DND-41 (cell line): ENCODE results near the gene PSMB10.

ENCODE experiments used
- ATAC-seq: fragments of 200-7000 bp; cut with Tn5 transposase; 3 replicates; pipeline ENCODE4 v1.9.1; 2021; ENCODE audit warnings: low read depth; ENCODE audit not compliant: insufficient read depth
- DNase-seq: peaks from one replicate; pipeline ENCODE4 v3.0.0-alpha.2; 2020
- H2AFZ ChIP-seq: 2 replicates; pipeline ENCODE4 v1.6.0; 2012; ENCODE audit warnings: low read depth, low read length
- H3K27ac ChIP-seq: 2 replicates; pipeline ENCODE4 v1.5.1; 2012; ENCODE audit warnings: low read length, inconsistent platforms
- H3K27me3 ChIP-seq: fragments of 200-600 bp; sonication (generic); 2 replicates; pipeline ENCODE4 v1.6.0; 2012; ENCODE audit warnings: low read length, mild to moderate bottlenecking, inconsistent platforms; ENCODE audit not compliant: insufficient read depth, poor library complexity
- H3K36me3 ChIP-seq: 2 replicates; pipeline ENCODE4 v1.5.1; 2012; ENCODE audit warnings: low read length, inconsistent platforms; ENCODE audit not compliant: insufficient read depth
- H3K4me1 ChIP-seq: 2 replicates; pipeline ENCODE4 v1.5.1; 2012; ENCODE audit warnings: mild to moderate bottlenecking, low read length; ENCODE audit not compliant: insufficient read depth
- H3K4me2 ChIP-seq: 2 replicates; pipeline ENCODE4 v1.6.0; 2012; ENCODE audit warnings: mild to moderate bottlenecking, moderate library complexity, low read length, inconsistent platforms; ENCODE audit not compliant: insufficient read depth
- H3K4me3 ChIP-seq, 2 experiments: fragments of 200-600 bp in 1 of 2; shearing (Covaris generic) in 1 of 2; 2 replicates each; pipeline ENCODE4 v1.5.1; 2012 to 2016; ENCODE audit warnings: inconsistent platforms in 2 of 2, low read length in 2 of 2, mild to moderate bottlenecking in 2 of 2, low read depth in 1 of 2, moderate library complexity in 1 of 2
- H3K79me2 ChIP-seq: 2 replicates; pipeline ENCODE4 v1.6.0; 2012; ENCODE audit warnings: low read length, inconsistent platforms; ENCODE audit not compliant: insufficient read depth
- H3K9ac ChIP-seq: 2 replicates; pipeline ENCODE4 v1.6.0; 2012; ENCODE audit warnings: low read depth, mild to moderate bottlenecking, inconsistent platforms, low read length, moderate library complexity
- H3K9me3 ChIP-seq: 2 replicates; pipeline ENCODE4 v1.5.1; 2012; ENCODE audit warnings: low read length, moderate library complexity, mild to moderate bottlenecking, inconsistent platforms; ENCODE audit not compliant: insufficient read depth, severe bottlenecking
- H4K20me1 ChIP-seq: 2 replicates; pipeline ENCODE4 v1.6.0; 2012; ENCODE audit warnings: low read length; ENCODE audit not compliant: insufficient read depth
- CTCF ChIP-seq: IDR thresholded peaks from 2 replicates; pipeline ENCODE4 v1.5.1; 2012; ENCODE audit warnings: borderline replicate concordance, low read length, moderate library complexity, mild to moderate bottlenecking; ENCODE audit not compliant: poor library complexity, severe bottlenecking; ENCODE audit errors: extremely low read depth
- EZH2 ChIP-seq: IDR thresholded peaks from 3 replicates; pipeline ENCODE4 v1.6.1; 2012; ENCODE audit warnings: borderline replicate concordance, low read depth, mild to moderate bottlenecking, moderate library complexity, low read length, inconsistent platforms; ENCODE audit not compliant: severe bottlenecking

PSMB10 gene

DNA sequence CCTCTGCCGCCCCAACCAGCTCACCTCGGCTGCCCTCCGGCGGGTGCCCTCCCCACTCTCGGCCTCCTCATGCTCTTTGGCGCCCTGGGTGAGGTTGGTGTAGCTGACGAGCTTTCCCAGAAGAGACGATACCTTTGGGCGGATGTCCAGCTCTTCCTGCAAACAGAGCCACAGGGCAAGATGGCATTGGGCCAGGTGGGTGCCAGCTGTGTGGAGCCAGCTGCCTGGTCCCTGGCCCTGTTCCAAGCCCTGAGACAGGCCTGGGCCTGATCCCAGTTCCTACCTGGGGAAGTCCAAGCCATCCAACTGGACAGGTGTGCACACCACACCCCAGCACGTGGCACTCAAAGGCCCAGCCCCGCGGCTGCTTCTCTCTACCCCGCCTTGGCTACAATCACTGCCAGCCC is 24.9 kb upstream of the PSMB10 start:
- no peak overlapping the region for H2AFZ ChIP-seq
- no peak overlapping the region for H3K9ac ChIP-seq
- H3K27me3 ChIP-seq: no peaks in the 10 kb centered on the region
- DNase-seq (no peak), ATAC-seq (no peak)
- peaks cover 9% of the 10 kb centered on the region; the same call in 1 of the 2 replicates for H4K20me1 ChIP-seq
- no peak overlapping the region for H3K4me3 ChIP-seq
- no peak overlapping the region for H3K4me2 ChIP-seq
- no peak for TF ChIP-seq CTCF
- no peak for TF ChIP-seq EZH2
- no peak overlapping the region for H3K27ac ChIP-seq
- H3K4me1 ChIP-seq: peaks cover 5% of the 10 kb centered on the region
- H3K9me3 ChIP-seq: no peaks in the 10 kb centered on the region
- H3K79me2 ChIP-seq: no peaks in the 10 kb centered on the region
- peaks cover 53% of the 10 kb centered on the region for H3K36me3 ChIP-seq

DNA sequence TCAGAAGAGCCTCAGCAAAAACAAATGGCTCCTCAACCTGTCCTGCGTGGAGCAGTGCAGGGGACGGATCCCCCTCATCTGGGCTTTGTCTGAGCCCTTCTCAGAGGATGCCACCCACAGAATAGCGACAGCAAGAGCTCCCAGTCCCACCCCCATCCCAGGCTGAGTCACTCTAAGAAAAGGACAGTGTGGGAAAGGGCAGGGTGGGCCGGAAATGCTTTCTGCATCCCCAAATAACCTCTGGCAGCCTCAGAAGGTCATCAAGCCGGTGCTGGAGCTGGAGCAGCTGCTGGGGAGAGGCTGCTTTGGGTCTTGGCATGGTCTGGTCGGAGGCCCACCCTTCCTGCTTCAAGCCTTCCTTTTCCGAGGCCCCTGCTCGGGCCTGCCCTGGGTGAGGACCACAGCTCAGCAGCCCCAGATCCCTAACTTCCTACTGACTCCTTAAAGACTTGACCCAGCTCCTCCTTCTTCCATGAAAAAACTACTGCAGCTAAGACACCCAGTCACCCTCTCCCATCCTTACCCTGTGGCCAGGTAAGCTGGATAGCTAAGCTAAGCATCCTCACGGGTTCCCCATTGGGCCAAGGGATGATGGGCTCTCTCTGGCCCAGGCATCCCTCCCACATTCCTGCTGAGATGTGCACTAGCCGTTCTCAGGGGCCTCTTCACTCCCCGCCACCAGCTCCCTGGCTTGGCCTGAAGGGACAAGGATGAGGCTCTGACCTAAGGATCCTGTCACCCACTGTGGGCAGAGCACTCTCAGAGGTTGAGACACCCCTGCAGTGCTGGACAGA is 23.1 kb upstream of the PSMB10 start:
- H3K4me1 ChIP-seq: no peaks in the 10 kb centered on the region
- no peak for ATAC-seq
- H3K36me3 ChIP-seq: peaks cover 56% of the 10 kb centered on the region
- no peak overlapping the region for H2AFZ ChIP-seq
- H3K79me2 ChIP-seq: no peaks in the 10 kb centered on the region
- H3K27ac ChIP-seq: no peak overlapping the region
- H3K4me3 ChIP-seq: no peak overlapping the region
- no peaks in the 10 kb centered on the region for H4K20me1 ChIP-seq
- H3K4me2 ChIP-seq: no peak overlapping the region
- H3K9me3 ChIP-seq: no peaks in the 10 kb centered on the region
- no peak overlapping the region for H3K9ac ChIP-seq
- no peak for TF ChIP-seq EZH2
- TF ChIP-seq CTCF: no peak
- no peak for DNase-seq
- H3K27me3 ChIP-seq: no peaks in the 10 kb centered on the region

GRCh38 chr16:67957622-67958021 is 21.0 kb upstream of the PSMB10 start:
- Histone ChIP-seq H3K27me3 (no peaks in the 10 kb centered on the region), H3K36me3 (peaks cover 57% of the 10 kb centered on the region), H3K27ac (no peak overlapping the region), H3K4me2 (no peak overlapping the region), H3K4me3 (no peak overlapping the region), H3K4me1 (no peaks in the 10 kb centered on the region), H3K9ac (no peak overlapping the region), H2AFZ (no peak overlapping the region), H3K9me3 (no peaks in the 10 kb centered on the region), H3K79me2 (no peaks in the 10 kb centered on the region), H4K20me1 (no peaks in the 10 kb centered on the region)
- no peak for ATAC-seq
- no peak for DNase-seq
- TF ChIP-seq EZH2: no peak

- no peaks in the 10 kb centered on the region for H4K20me1 ChIP-seq
- no peaks in the 10 kb centered on the region for H3K27me3 ChIP-seq
- H3K4me3 ChIP-seq: no peak overlapping the region
- no peaks in the 10 kb centered on the region for H3K4me1 ChIP-seq
- H3K4me2 ChIP-seq: no peak overlapping the region
- no peak overlapping the region for H2AFZ ChIP-seq
- no peaks in the 10 kb centered on the region for H3K9me3 ChIP-seq
- no peak overlapping the region for H3K27ac ChIP-seq
- TF ChIP-seq EZH2: no peak
- H3K36me3 ChIP-seq: peaks cover 57% of the 10 kb centered on the region
- no peaks in the 10 kb centered on the region for H3K79me2 ChIP-seq
- ATAC-seq: no peak
- DNase-seq: no peak
- no peak overlapping the region for H3K9ac ChIP-seq
Measured at GRCh38 chr16:67954421-67955196, 18.0 kb upstream of the PSMB10 start.
